SKM-1 treated with dmso at 0.1 percent for 144 hours (cell line): ENCODE results near the gene CAPN12.

Experiments
- DNase-seq: peaks from one replicate; lab custom pipeline; 2025; ENCODE audit not compliant: unreplicated experiment; lab: John Stamatoyannopoulos, UW

The CAPN12 gene

GRCh38 chr19:38698225-38699026, 45.8 kb downstream of the CAPN12 start:
- no peak for DNase-seq

GRCh38 chr19:38697641-38698071, 46.6 kb downstream of the CAPN12 start:
- no peak for DNase-seq

GRCh38 chr19:38697197-38697596, 47.1 kb downstream of the CAPN12 start:
- no peak for DNase-seq

GRCh38 chr19:38696729-38697055, 47.6 kb downstream of the CAPN12 start:
- no peak for DNase-seq

GRCh38 chr19:38695832-38696728, 48.2 kb downstream of the CAPN12 start:
- no peak for DNase-seq

- no peak for DNase-seq
These were observed 49.0 kb downstream of the CAPN12 start for GRCh38 chr19:38695317-38695683.

- DNase-seq = peak; percentile 73
These were observed 50.7 kb downstream of the CAPN12 start for GRCh38 chr19:38693380-38694223.

GRCh38 chr19:38692458-38693379, 51.6 kb downstream of the CAPN12 start:
- no peak for DNase-seq

- no peak for DNase-seq
These were observed 52.3 kb downstream of the CAPN12 start for GRCh38 chr19:38691938-38692457.

- DNase-seq = no peak
These were observed 53.4 kb downstream of the CAPN12 start for GRCh38 chr19:38690832-38691231.

GRCh38 chr19:38690146-38690545, 54.1 kb downstream of the CAPN12 start:
- DNase-seq = no peak

GRCh38 chr19:38687837-38688378, 56.4 kb downstream of the CAPN12 start:
- no peak for DNase-seq

- DNase-seq = no peak
These were observed 57.8 kb downstream of the CAPN12 start for GRCh38 chr19:38686530-38686888.

- no peak for DNase-seq
These were observed 58.4 kb downstream of the CAPN12 start for GRCh38 chr19:38685666-38686529.

GRCh38 chr19:38684862-38685665, 59.2 kb downstream of the CAPN12 start:
- DNase-seq = no peak

GRCh38 chr19:38684078-38684861, 60.0 kb downstream of the CAPN12 start:
- peak; percentile 44 for DNase-seq

- DNase-seq = peak; percentile 15
These were observed 60.7 kb downstream of the CAPN12 start for GRCh38 chr19:38683393-38684077.
